ENCODE results near the gene TSPAN7.

TSPAN7 gene, protein sequence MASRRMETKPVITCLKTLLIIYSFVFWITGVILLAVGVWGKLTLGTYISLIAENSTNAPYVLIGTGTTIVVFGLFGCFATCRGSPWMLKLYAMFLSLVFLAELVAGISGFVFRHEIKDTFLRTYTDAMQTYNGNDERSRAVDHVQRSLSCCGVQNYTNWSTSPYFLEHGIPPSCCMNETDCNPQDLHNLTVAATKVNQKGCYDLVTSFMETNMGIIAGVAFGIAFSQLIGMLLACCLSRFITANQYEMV

DNA sequence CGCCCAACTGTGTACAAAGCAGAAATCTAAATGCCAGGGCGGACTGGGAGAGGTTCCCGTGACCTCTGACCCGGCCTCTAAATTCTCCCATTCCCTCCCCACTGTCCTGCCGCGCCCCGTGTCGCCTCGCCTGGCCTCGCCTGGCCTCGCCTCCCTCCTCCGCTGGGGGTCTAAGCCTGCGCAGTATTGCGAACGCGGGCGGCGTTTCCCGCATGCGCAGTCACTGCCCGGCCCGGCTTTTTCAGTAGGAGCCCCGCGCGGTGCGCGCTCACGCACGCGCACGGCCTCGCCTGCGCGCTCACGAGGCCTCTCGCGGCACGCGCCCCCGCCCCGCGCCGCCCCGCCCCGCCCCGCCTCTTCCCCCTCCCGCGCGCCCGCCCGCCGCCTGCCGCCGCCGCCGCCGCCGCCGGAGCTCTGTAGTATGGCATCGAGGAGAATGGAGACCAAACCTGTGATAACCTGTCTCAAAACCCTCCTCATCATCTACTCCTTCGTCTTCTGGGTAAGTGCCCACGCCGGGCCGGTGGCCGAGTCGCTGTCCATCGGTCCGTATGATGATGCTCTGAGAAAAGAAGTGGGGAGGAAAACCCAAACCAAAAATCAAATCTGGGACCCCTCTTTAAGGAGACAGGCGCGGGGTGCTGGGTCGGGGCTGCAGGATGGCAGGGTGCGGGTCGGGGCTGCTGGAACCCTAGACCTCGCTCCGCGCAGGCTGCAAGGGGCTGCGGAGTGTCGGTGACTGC is at the start of gene TSPAN7:
Gene TSPAN7 (plus strand): TSS at position 417 of the 743 bp plus-strand sequence. CDS start 5 bp downstream, at position 422.
- H3K27me3 ChIP-seq (ENCODE audit: insufficient read depth, low read length), result no peaks in the 10 kb centered on the region
- no peaks in the 10 kb centered on the region for H3F3A ChIP-seq (ENCODE audit: insufficient read depth, low read length)
- H3K4me2 ChIP-seq (ENCODE audit: low read length), result no peak within 1 kb of the TSS
- TF ChIP-seq EZH2 (IDR thresholded peaks at IDR 0.05; ENCODE audit: borderline replicate concordance, low read length), result no peak
- TF ChIP-seq, protein P1, sequence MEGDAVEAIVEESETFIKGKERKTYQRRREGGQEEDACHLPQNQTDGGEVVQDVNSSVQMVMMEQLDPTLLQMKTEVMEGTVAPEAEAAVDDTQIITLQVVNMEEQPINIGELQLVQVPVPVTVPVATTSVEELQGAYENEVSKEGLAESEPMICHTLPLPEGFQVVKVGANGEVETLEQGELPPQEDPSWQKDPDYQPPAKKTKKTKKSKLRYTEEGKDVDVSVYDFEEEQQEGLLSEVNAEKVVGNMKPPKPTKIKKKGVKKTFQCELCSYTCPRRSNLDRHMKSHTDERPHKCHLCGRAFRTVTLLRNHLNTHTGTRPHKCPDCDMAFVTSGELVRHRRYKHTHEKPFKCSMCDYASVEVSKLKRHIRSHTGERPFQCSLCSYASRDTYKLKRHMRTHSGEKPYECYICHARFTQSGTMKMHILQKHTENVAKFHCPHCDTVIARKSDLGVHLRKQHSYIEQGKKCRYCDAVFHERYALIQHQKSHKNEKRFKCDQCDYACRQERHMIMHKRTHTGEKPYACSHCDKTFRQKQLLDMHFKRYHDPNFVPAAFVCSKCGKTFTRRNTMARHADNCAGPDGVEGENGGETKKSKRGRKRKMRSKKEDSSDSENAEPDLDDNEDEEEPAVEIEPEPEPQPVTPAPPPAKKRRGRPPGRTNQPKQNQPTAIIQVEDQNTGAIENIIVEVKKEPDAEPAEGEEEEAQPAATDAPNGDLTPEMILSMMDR (IDR thresholded peaks at IDR 0.05; ENCODE audit: low read length), result no peak
- no peaks in the 10 kb centered on the region for H3K9me3 ChIP-seq (ENCODE audit: low read length)
- no peak within 1 kb of the TSS for H3K9ac ChIP-seq (ENCODE audit: low read length)
- no peaks in the 10 kb centered on the region for H3K4me1 ChIP-seq (ENCODE audit: insufficient read depth, low read length, severe bottlenecking)
- H3K4me3 ChIP-seq (ENCODE audit: low read depth, low read length, poor library complexity, severe bottlenecking), result no peak within 1 kb of the TSS
- no peaks in the 10 kb centered on the region for H3K79me2 ChIP-seq (ENCODE audit: insufficient read depth, low read length)
- no peaks in the 10 kb centered on the region for H4K20me1 ChIP-seq (ENCODE audit: insufficient read depth, low read length)
- H2AFZ ChIP-seq (ENCODE audit: low read length), result no peak within 1 kb of the TSS
- no peaks in the 10 kb centered on the region for H3K9me2 ChIP-seq (ENCODE audit: low read depth, low read length)
- no peak within 1 kb of the TSS for H3K27ac ChIP-seq (ENCODE audit: low read depth, low read length, poor library complexity, severe bottlenecking)
- H3K36me3 ChIP-seq (ENCODE audit: insufficient read depth, low read length), result no peaks in the 10 kb centered on the region

DNA sequence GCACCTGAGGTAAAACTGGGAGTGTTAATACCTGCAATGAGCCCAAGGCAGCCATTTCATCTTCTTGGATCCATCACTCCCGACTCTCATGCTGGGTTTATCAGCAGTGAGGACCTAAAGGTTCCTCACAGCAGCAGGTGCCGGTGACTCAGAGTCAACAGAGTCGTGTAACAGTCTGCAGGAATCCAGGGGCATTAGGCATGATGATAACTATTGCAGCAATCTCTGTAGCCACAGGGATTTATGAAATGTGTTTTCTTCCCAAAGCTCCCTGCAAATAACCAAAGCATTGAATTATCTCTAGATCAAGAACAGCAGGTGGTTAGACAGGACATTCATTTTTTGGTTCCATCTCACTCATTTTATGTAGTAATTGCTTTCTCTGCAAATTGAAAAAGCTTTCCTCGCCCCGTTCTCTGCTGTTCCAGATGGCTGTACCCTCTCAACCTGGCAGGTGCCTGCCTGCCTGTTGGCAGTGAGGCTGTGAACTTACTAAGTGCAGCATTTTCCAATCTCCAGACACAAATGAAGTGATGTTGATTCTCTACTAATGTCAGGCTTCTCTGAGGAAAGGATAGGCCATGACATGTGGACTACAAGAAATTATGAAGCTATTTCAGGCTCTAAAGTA is 48.1 kb upstream of the TSPAN7 start:
- H3K4me2 ChIP-seq (ENCODE audit: low read length), result no peak overlapping the region
- TF ChIP-seq, protein P1 (IDR thresholded peaks at IDR 0.05; ENCODE audit: low read length), result no peak
- TF ChIP-seq EZH2 (IDR thresholded peaks at IDR 0.05; ENCODE audit: borderline replicate concordance, low read length), result no peak
- no peak overlapping the region for H2AFZ ChIP-seq (ENCODE audit: low read length)

DNA sequence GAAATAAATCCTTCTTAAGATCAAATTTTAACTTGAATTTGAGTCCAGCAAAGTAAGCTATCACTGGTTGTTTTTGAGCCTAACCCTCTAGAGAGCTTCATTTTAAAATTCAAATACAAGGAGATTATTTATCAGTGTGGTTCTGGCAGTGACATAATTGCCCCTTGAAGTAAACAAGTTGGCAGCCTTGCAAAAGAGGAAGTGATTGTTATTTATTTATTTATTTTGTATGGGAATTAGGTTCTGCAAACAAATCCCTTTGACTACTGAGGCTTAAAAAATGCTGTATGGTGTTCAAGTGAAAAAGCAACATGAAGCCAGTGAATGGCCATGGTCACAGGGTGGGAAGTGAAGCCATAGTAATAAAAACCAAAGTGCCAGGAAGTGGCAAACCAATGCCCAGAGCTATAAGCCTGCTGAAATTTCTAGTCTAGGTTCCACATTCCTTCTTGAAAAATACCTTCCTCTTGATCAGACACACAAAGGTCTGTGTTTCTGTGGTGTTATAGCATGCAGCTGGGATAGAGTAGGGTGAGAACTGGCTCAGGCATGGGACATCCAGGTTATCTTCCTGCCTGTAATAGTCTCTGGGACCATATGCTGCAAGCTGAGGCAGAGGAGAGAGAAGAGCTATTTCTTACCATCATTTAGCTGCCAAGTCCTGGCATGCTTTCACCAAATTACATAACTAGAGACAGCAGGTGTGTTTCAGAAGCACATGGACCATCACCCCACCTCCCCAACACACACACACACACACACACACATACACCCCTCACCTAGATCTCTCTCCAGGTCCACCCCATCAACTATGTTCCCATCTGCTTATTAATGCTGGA is 47.1 kb upstream of the TSPAN7 start:
- TF ChIP-seq, protein P1 (IDR thresholded peaks at IDR 0.05; ENCODE audit: low read length), result no peak
- TF ChIP-seq EZH2 (IDR thresholded peaks at IDR 0.05; ENCODE audit: borderline replicate concordance, low read length), result no peak
- Histone ChIP-seq H3K27ac (ENCODE audit: low read depth, low read length, poor library complexity, severe bottlenecking) (no peak overlapping the region), H3F3A (ENCODE audit: insufficient read depth, low read length) (no peaks in the 10 kb centered on the region), H3K27me3 (ENCODE audit: insufficient read depth, low read length) (no peaks in the 10 kb centered on the region), H4K20me1 (ENCODE audit: insufficient read depth, low read length) (no peaks in the 10 kb centered on the region), H3K36me3 (ENCODE audit: insufficient read depth, low read length) (no peaks in the 10 kb centered on the region), H3K9ac (ENCODE audit: low read length) (no peak overlapping the region), H3K4me3 (ENCODE audit: low read depth, low read length, poor library complexity, severe bottlenecking) (no peak overlapping the region), H2AFZ (ENCODE audit: low read length) (no peak overlapping the region), H3K9me3 (ENCODE audit: low read length) (no peaks in the 10 kb centered on the region), H3K4me1 (ENCODE audit: insufficient read depth, low read length, severe bottlenecking) (no peaks in the 10 kb centered on the region), H3K79me2 (ENCODE audit: insufficient read depth, low read length) (no peaks in the 10 kb centered on the region), H3K9me2 (ENCODE audit: low read depth, low read length) (no peaks in the 10 kb centered on the region), H3K4me2 (ENCODE audit: low read length) (no peak overlapping the region)

More for the DNA sequence above, 48.1 kb upstream of the TSPAN7 start:
- Histone ChIP-seq H3K27me3 (ENCODE audit: insufficient read depth, low read length) (no peaks in the 10 kb centered on the region), H3K36me3 (ENCODE audit: insufficient read depth, low read length) (no peaks in the 10 kb centered on the region), H3K9me3 (ENCODE audit: low read length) (no peaks in the 10 kb centered on the region), H3K4me3 (ENCODE audit: low read depth, low read length, poor library complexity, severe bottlenecking) (no peak overlapping the region), H4K20me1 (ENCODE audit: insufficient read depth, low read length) (no peaks in the 10 kb centered on the region), H3K79me2 (ENCODE audit: insufficient read depth, low read length) (no peaks in the 10 kb centered on the region), H3K27ac (ENCODE audit: low read depth, low read length, poor library complexity, severe bottlenecking) (no peak overlapping the region), H3F3A (ENCODE audit: insufficient read depth, low read length) (no peaks in the 10 kb centered on the region), H3K4me1 (ENCODE audit: insufficient read depth, low read length, severe bottlenecking) (no peaks in the 10 kb centered on the region), H3K9ac (ENCODE audit: low read length) (no peak overlapping the region), H3K9me2 (ENCODE audit: low read depth, low read length) (no peaks in the 10 kb centered on the region)
